DOHH2 (cell line): ENCODE measurements around the gene CEP131.

Source experiments
- EZH2phosphoT487 ChIP-seq: fragments of 200-600 bp; sonication (generic); IDR thresholded peaks from 2 replicates; pipeline ENCODE4 v1.6.1; 2017; ENCODE audit warnings: borderline replicate concordance, mild to moderate bottlenecking, antibody characterized with exemption, low read length, moderate library complexity, mixed read lengths
- TF ChIP-seq, protein P1 (sequence below): fragments of 200-600 bp; sonication (generic); IDR thresholded peaks from one replicate; pipeline ENCODE4 v1.5.1; 2014; ENCODE audit warnings: antibody characterized with exemption, mild to moderate bottlenecking, low read depth, low read length; ENCODE audit not compliant: poor library complexity, severe bottlenecking

DNA sequence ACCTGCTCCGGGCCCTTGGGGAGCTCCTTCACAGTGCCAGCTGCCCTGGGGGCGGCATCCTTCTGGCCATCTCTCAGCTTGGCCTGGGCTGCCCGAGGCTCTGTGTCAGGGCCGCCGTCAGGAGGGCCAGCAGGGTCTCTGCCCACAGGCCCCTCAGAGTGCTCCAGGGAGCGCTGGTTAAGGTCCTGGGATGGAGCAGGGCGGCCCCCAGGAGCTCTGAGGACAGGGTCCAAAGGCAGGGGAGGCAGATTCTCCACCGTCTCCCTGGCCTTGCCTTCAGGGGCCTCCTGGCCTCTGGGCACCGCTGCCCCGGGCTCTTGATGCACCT is 23.5 kb upstream of the CEP131 start:
- TF ChIP-seq, protein P1, sequence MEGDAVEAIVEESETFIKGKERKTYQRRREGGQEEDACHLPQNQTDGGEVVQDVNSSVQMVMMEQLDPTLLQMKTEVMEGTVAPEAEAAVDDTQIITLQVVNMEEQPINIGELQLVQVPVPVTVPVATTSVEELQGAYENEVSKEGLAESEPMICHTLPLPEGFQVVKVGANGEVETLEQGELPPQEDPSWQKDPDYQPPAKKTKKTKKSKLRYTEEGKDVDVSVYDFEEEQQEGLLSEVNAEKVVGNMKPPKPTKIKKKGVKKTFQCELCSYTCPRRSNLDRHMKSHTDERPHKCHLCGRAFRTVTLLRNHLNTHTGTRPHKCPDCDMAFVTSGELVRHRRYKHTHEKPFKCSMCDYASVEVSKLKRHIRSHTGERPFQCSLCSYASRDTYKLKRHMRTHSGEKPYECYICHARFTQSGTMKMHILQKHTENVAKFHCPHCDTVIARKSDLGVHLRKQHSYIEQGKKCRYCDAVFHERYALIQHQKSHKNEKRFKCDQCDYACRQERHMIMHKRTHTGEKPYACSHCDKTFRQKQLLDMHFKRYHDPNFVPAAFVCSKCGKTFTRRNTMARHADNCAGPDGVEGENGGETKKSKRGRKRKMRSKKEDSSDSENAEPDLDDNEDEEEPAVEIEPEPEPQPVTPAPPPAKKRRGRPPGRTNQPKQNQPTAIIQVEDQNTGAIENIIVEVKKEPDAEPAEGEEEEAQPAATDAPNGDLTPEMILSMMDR = no peak
- TF ChIP-seq EZH2phosphoT487 = no peak
